GM21447 (cell line): ENCODE data around the gene EYS.
"Not testable (repeated sequence)": the region's sequence is repeated elsewhere in the genome, so short reads cannot be mapped to it uniquely, and the experiment has no call there.

Experiments used
- ATAC-seq: cut with Tn5 transposase; IDR thresholded peaks from one replicate; pipeline ENCODE4 v1.9.1; 2021; ENCODE audit not compliant: unreplicated experiment

Gene EYS

GRCh38 chr6:64010666-64011065 lies 1696.4 kb downstream of the EYS start:
- no peak for ATAC-seq

GRCh38 chr6:64010010-64010409 lies 1697.0 kb downstream of the EYS start:
- ATAC-seq, result no peak

GRCh38 chr6:64006246-64006645 lies 1700.8 kb downstream of the EYS start:
- no peak for ATAC-seq

- ATAC-seq, result no peak
Measured at GRCh38 chr6:64000818-64001491, 1706.1 kb downstream of the EYS start.

- ATAC-seq, result no peak
Measured at GRCh38 chr6:63999613-64000012, 1707.4 kb downstream of the EYS start.

GRCh38 chr6:63998991-63999390 lies 1708.0 kb downstream of the EYS start:
- ATAC-seq, result no peak

DNA sequence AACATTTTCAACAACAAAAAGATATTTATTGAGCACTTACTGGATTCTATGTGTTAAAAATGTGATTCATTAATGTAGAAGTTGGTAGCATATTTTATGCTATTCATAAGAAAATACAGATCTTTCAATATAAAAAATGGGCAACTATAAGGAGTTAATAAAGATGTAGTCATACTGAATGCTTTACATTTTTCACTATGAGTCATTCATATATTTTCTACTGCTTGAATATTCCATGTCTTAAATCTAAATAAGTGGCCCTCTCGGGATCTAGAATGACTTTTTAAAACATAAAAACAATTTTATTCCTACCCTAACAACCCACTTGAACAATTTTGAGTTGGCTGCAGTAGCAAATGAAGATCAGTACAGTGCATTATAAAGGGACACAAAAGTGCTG lies 1709.3 kb downstream of the EYS start:
- ATAC-seq, result no peak

- no peak for ATAC-seq
Measured at GRCh38 chr6:63997221-63997620, 1709.8 kb downstream of the EYS start.

DNA sequence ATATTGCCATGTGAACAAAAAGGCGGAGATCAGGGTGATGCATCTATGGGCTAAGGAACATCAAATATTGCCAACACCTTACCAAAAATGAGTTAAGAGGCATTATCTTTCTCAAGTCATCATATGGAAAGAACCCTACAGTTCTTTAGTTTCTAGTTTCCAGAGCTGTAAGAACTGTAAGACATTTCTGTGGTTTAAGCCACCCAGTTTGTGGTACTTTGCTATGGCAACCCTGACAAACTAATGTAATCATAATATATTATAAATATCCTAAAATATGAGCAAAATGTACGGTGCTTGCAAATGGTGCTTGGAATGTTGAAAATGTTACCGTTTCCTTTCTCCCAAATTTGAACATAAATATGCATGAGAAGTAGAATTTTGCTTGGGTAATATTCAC lies 1721.8 kb downstream of the EYS start:
- no peak for ATAC-seq

- ATAC-seq, result no peak
Measured at GRCh38 chr6:63975699-63976098, 1731.3 kb downstream of the EYS start.

- no peak for ATAC-seq
Measured at GRCh38 chr6:63968650-63969049, 1738.4 kb downstream of the EYS start.

DNA sequence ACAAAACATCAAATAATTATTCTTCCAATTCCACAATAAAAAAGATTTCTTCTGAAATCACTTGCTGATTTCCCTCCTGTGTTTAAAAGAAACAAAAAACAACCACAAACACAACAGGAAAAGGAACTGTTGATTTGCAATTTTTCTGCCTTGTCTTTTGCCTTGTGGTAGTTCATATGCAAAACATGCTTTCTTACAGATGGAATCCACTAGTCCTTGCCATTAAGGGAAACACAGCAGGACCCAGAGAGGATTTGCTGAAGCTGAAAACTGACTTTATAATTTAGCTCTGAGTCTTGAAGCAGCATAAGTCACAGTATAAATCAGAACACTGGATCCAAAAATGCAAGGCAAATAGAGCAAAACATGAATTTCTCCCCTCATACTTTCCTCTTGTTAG lies 1742.7 kb downstream of the EYS start:
- ATAC-seq, result no peak

DNA sequence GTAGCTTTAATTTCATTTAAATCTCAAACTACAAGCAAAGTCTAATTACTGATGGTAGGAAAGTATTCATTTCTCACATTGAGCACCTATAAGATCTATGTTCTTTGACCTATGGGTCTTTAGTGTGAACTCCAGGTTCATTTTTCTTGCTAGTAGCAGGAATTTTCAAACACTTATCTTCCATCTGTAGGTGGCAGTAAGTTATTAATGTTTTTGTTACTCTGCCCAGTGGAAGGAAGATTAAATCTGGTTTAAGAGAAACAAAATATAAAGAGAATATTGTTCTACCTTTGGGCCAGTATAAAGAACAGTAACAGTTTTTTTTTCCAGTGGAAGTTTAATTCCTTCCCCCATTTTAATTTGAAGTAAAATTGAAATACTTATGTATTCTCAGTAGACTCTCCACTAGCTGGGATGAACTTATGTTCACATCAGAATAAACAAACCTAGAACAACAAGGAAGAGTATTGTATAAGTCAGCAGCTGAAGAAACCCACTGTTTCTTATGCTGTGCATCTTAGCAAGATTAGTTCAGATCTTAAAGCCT lies 1743.2 kb downstream of the EYS start:
- ATAC-seq, result no peak

- ATAC-seq, result not testable (repeated sequence)
Measured at GRCh38 chr6:63953336-63954021, 1753.5 kb downstream of the EYS start.

GRCh38 chr6:63947792-63948529 lies 1759.1 kb downstream of the EYS start:
- ATAC-seq, result no peak

DNA sequence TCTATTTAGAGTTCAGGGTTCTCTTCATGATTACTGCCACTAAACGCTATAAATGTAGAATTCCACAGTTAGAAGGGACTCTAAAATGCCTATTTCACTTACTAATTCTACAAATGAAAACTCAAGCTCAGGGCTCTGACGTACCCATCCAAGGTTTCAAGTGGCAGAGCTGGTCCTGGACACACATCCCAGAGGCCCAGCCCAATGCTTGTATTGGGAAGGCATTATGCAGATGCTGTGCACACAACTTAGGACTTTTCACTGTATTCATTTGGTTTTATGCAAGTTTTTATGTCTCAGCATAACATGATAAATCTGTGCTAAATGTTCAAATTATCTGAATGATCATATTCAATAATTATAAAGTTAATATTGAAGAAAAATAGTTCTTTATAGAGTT lies 1761.0 kb downstream of the EYS start:
- ATAC-seq, result no peak

DNA sequence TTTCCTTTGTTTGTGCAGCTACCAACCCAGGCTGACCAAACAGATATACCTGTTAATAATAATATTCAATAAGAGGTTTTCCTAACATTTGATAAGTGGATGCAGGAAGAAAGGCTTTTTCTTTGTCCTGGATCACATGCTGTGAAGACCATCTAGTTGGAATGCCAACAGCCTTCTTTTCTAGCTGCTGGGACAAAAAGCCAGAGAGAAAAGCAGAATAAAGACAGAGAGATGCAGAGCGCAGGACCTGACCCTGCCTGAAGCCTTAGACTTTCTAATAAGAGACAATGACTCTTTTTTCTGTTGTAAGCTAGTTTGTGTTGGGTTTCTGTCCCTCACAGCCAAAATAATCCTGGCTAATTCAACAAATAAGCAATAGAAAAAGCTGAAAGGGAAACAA lies 1763.2 kb downstream of the EYS start:
- ATAC-seq, result no peak

GRCh38 chr6:63941747-63942470 lies 1765.1 kb downstream of the EYS start:
- no peak for ATAC-seq

- no peak for ATAC-seq
Measured at GRCh38 chr6:63940056-63940455, 1767.0 kb downstream of the EYS start.

DNA sequence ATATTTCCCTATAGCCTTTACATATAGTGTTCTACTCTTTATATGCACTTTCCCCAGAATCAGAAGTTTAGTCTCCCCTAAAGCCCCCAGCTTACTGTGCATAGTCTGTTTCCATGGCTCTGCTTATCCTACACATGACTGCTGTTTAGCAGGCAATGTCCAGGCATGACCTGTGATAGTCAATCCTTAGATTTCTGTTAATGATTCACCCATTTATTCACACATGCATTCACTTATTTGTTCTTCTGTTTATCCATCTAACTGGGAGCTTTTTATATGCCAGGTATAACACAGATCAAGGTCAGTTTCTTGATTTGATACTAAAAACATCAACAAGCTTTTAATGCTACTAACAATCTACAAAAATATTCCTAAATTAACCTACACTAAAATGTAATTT lies 1770.6 kb downstream of the EYS start:
- ATAC-seq, result no peak

- ATAC-seq, result no peak
Measured at GRCh38 chr6:63935732-63936131, 1771.3 kb downstream of the EYS start.
